ENCODE data around the gene ORC3.
A peak's percentile ranks its signal among the peaks of the same experiment; 100 is the strongest.

The ORC3 gene

DNA sequence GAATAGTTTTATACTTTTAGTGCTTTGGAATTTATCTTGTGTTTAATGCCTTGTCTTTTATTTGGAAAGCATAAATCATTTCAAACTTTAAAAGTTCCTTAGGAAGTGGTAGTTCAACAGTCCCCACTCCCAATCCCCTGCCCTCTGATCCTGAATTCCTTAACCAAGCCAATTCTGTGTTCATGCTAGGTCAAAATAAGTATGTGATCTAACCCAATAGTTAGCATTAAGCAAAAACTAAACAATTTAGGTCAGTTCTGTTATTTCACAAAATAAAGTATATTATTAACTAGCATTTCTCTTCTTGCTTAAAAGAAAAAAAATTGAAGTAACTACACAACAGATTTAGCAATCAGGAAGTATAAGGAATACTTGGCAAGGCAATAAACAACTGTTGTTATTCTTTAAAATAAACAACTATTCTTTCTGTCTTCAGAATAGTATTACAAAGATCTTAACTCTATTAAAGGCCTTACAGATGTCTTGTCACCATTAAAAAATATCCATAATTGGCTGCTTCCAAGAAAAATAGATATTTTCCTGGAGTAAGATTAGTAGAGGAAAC, 75.1 kb downstream of the ORC3 start:
- Histone ChIP-seq H3K36me3 (ENCODE audit: low read depth) (peaks cover 69% of the 10 kb centered on the region), H3K27me3 (ENCODE audit: insufficient read depth, poor library complexity, severe bottlenecking) (no peaks in the 10 kb centered on the region), H3K4me1 (ENCODE audit: insufficient read depth, poor library complexity, severe bottlenecking) (no peaks in the 10 kb centered on the region), H3K9me3 (ENCODE audit: severe bottlenecking) (no peaks in the 10 kb centered on the region), H3K4me3 (ENCODE audit: severe bottlenecking) (no peak overlapping the region), H3K27ac (ENCODE audit: poor library complexity, severe bottlenecking) (no peak overlapping the region)
- TF ChIP-seq, protein P1, sequence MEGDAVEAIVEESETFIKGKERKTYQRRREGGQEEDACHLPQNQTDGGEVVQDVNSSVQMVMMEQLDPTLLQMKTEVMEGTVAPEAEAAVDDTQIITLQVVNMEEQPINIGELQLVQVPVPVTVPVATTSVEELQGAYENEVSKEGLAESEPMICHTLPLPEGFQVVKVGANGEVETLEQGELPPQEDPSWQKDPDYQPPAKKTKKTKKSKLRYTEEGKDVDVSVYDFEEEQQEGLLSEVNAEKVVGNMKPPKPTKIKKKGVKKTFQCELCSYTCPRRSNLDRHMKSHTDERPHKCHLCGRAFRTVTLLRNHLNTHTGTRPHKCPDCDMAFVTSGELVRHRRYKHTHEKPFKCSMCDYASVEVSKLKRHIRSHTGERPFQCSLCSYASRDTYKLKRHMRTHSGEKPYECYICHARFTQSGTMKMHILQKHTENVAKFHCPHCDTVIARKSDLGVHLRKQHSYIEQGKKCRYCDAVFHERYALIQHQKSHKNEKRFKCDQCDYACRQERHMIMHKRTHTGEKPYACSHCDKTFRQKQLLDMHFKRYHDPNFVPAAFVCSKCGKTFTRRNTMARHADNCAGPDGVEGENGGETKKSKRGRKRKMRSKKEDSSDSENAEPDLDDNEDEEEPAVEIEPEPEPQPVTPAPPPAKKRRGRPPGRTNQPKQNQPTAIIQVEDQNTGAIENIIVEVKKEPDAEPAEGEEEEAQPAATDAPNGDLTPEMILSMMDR (IDR thresholded peaks at IDR 0.05; ENCODE audit: poor library complexity, severe bottlenecking): no peak
- ATAC-seq (ENCODE audit: low read depth): no peak
- DNase-seq (ENCODE audit: low spot score): no peak

DNA sequence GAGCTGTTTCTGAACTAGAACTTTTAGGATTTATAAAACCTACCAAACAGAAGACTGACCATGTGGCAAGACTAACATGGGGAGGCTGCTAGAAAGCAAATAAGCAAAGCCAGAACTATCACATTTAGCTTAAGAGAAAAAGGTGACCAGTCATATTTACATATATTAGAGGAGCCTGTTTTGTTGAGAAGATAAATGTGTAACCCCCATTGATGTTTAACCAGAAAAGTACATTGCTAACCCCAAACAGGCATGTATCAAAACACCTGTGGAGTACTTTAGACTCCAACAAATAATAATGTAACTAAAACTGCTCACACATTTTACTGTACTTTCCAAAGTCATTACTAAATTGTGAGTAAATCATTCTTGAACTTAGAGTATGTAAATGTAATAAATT, 77.1 kb downstream of the ORC3 start:
- Histone ChIP-seq H3K36me3 (ENCODE audit: low read depth) (peaks cover 61% of the 10 kb centered on the region), H3K4me3 (ENCODE audit: severe bottlenecking) (no peak overlapping the region), H3K9me3 (ENCODE audit: severe bottlenecking) (no peaks in the 10 kb centered on the region), H3K4me1 (ENCODE audit: insufficient read depth, poor library complexity, severe bottlenecking) (no peaks in the 10 kb centered on the region), H3K27me3 (ENCODE audit: insufficient read depth, poor library complexity, severe bottlenecking) (no peaks in the 10 kb centered on the region), H3K27ac (ENCODE audit: poor library complexity, severe bottlenecking) (no peak overlapping the region)
- DNase-seq (ENCODE audit: low spot score): no peak
- ATAC-seq (ENCODE audit: low read depth): no peak
- TF ChIP-seq, protein P1 (IDR thresholded peaks at IDR 0.05; ENCODE audit: poor library complexity, severe bottlenecking): no peak

DNA sequence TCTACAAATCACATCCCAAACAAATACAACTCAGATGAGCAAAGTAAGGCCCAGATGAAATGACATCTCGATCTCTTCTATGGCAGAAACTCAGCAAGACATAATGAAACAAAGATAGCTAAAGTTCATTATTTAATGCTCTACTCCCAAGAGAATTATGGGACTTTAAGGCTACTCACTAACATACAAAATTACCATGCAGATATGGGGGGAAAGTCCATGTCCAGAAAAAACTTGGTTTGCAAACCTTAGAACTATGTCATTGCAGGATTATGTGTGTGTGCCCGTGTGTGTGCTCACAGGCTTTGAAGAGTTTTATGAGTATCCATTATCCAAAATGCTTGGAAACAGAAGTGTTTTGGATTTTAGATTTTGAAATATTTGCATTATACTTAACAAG, 78.1 kb downstream of the ORC3 start:
- ATAC-seq (ENCODE audit: low read depth) (no peak), DNase-seq (ENCODE audit: low spot score) (no peak)
- Histone ChIP-seq H3K27ac (ENCODE audit: poor library complexity, severe bottlenecking) (no peak overlapping the region), H3K27me3 (ENCODE audit: insufficient read depth, poor library complexity, severe bottlenecking) (no peaks in the 10 kb centered on the region), H3K36me3 (ENCODE audit: low read depth) (peaks cover 66% of the 10 kb centered on the region), H3K4me3 (ENCODE audit: severe bottlenecking) (no peak overlapping the region), H3K9me3 (ENCODE audit: severe bottlenecking) (no peaks in the 10 kb centered on the region), H3K4me1 (ENCODE audit: insufficient read depth, poor library complexity, severe bottlenecking) (no peaks in the 10 kb centered on the region)
- TF ChIP-seq, protein P1 (IDR thresholded peaks at IDR 0.05; ENCODE audit: poor library complexity, severe bottlenecking): no peak

DNA sequence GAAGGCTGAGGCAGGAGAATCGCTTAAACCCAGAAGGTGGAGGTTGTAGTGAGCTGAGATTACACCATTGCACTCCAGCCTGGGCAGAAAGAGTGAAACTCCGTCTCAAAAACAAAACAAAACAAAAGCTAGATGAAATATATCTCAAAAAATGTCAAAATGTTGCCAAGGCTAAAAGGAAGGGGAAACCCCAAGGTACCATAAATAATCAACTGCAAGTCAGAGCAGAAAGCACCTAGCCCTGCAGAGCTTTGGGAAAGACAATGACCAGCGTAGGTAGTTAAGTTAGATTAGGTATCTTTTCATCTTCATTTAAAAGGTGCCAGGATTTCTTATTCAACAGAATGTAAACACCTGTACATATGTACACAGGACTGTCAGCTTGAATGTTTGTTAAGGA, 79.1 kb downstream of the ORC3 start:
- DNase-seq (ENCODE audit: low spot score) (no peak), ATAC-seq (ENCODE audit: low read depth) (no peak; the same call in 2 of the 3 replicates)
- H3K36me3 ChIP-seq (ENCODE audit: low read depth): peaks cover 65% of the 10 kb centered on the region
- no peaks in the 10 kb centered on the region for H3K9me3 ChIP-seq (ENCODE audit: severe bottlenecking)
- no peaks in the 10 kb centered on the region for H3K27me3 ChIP-seq (ENCODE audit: insufficient read depth, poor library complexity, severe bottlenecking)
- no peaks in the 10 kb centered on the region for H3K4me1 ChIP-seq (ENCODE audit: insufficient read depth, poor library complexity, severe bottlenecking)
- TF ChIP-seq, protein P1 (IDR thresholded peaks at IDR 0.05; ENCODE audit: poor library complexity, severe bottlenecking): no peak
- H3K4me3 ChIP-seq (ENCODE audit: severe bottlenecking): no peak overlapping the region
- no peak overlapping the region for H3K27ac ChIP-seq (ENCODE audit: poor library complexity, severe bottlenecking)

DNA sequence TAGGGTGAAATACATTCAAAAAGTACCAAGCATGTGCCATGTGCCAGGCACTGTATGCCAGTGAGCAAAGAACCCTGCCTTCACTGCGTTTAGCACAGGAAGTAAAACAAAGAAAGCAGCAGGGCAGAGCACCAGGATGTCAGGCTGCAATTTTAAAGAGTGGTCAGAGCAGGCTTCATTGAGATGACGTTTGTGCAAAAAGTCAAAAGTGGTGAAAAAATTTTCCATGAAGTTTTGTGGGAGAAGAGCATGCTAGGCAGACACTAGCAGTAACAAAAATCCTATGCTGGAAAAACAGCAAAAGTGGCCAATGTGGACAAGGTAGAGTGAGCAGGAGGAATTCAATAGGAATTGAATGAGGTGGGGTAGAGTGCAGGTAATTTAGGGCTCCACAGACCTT, 80.8 kb downstream of the ORC3 start:
- no peaks in the 10 kb centered on the region for H3K4me1 ChIP-seq (ENCODE audit: insufficient read depth, poor library complexity, severe bottlenecking)
- peaks cover 64% of the 10 kb centered on the region for H3K36me3 ChIP-seq (ENCODE audit: low read depth)
- no peaks in the 10 kb centered on the region for H3K9me3 ChIP-seq (ENCODE audit: severe bottlenecking)
- no peaks in the 10 kb centered on the region for H3K27me3 ChIP-seq (ENCODE audit: insufficient read depth, poor library complexity, severe bottlenecking)
- ATAC-seq (ENCODE audit: low read depth) (peak; percentile 10; the same call in 1 of the 3 replicates), DNase-seq (ENCODE audit: low spot score) (no peak)
- no peak overlapping the region for H3K27ac ChIP-seq (ENCODE audit: poor library complexity, severe bottlenecking)
- TF ChIP-seq, protein P1 (IDR thresholded peaks at IDR 0.05; ENCODE audit: poor library complexity, severe bottlenecking): no peak
- H3K4me3 ChIP-seq (ENCODE audit: severe bottlenecking): no peak overlapping the region
